GM19351 (cell line): ENCODE data around the gene LRRC49.

Experiments
- ATAC-seq: cut with Tn5 transposase; IDR thresholded peaks from one replicate; pipeline ENCODE4 v1.9.1; 2021; ENCODE audit warnings: mild to moderate bottlenecking, moderate library complexity; ENCODE audit not compliant: unreplicated experiment

LRRC49 gene

DNA sequence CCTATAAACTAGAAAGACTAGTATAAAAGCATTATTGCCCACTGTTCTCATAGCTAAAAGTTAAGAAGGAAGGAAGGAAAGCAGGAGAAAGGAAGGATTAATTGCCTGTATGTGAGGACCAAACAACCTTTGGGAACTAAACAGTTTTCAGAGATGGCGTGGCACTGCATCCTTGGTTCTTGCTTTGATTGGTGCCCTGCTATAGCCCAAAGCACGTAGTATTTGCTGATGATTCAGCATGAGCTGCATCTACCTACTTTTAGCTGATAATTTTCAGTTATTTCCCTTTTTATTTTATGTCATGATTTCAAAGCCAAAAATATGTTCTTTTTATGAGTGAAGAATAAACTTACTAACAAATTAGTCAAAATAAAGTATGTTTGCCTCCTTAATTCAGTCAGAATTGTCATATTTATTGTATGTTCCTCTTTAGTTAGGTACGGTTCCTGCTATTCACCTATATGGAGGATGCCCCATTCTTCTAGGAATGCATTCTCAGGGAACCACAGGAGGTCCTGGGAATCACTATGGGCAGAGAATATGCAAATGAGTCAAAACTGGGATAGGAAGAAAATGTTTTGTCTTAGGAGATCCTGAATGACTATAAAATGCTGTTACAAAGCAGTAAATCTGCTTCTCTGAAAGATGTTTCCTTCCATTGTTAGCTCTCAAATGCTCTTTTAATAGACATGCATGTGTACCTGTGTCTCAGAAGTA lies 157.2 kb downstream of the LRRC49 start:
- no peak for ATAC-seq

DNA sequence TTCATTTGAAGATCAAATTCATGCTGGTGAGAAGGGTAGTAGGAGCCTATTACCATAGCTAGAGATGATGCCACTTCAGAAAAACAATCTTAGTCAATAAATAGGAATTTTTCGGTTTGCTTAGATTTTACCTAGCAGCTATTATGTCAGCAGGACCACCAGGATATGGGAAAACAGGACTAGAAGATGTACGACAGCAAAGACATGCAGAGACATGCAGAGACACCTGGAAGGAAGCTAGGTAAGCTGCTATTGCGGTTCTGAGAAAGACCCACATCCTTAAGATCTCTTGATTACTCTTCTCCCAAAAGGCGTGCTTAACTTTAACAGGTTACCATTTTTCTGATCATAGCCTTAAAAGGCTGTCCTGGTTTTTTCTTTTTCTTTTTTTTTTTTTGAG lies 157.8 kb downstream of the LRRC49 start:
- ATAC-seq: no peak

DNA sequence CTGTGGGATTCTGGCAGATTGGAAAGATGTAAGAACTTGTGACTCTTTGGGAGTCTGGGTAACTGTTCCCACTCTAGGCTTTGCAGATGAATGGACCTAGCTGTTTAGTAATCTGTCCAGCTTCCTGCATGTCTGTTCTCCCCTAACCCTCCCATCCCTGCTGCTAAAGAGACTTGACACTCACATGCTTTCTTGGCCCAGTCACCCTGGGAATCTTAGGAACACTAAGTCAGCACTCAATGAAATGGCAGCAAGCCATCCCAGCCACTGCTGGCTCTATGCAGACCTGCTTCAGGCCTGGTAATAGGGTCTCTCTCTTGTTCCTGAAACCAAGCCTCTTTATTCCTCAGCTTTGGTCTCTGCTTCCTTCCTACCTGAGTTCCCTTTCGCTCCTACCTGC lies 158.9 kb downstream of the LRRC49 start:
- ATAC-seq: no peak

DNA sequence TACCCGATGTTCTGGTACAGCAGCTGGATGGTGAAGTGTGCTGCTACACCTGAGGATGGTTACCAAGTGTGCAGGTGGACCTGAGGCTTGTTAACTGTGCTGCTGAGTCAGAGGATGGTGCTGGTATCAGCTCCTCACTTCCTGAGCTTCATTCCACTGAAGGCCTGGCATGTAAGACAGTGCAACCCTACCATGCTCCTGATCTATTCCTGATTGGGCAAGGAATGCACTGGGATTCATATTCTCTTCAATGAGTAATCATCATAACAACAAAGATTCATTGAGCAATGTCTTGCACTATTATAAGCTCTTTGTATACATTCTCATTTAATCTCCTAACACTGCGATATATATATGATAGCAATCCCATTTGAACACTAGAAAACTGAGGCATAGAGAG lies 159.7 kb downstream of the LRRC49 start:
- no peak for ATAC-seq

DNA sequence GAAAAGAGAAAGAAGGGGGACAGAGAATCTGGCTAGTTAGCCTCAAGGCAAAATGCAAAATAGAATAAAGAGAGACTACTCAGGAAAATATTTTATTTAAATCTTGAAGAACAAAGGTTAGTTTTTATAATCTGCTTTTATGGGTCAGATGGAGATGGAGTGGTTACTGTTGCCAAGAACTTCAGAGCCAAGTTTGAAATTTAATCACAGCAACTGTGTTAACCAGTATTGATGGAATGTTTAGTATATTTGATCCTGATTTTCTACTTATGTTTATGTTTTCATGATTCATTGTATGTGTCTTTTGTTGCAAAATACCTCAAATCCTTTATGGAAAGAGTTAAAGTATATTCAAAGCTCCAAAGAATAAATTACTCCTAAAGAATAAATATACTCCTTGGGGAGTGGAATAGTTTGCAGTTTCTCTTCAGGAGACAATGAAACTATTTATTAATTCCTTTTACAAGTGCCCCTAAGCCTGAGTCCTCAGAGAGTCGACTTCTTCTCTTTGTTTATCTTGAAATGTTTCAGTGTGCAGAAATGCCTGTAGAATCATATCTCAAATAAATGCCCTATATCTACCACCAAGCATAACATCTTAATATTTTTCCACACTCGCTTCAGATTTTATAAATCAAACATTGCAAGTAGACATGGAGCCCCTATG lies 161.8 kb downstream of the LRRC49 start:
- no peak for ATAC-seq

GRCh38 chr15:71055461-71055860 lies 162.8 kb downstream of the LRRC49 start:
- ATAC-seq: no peak

DNA sequence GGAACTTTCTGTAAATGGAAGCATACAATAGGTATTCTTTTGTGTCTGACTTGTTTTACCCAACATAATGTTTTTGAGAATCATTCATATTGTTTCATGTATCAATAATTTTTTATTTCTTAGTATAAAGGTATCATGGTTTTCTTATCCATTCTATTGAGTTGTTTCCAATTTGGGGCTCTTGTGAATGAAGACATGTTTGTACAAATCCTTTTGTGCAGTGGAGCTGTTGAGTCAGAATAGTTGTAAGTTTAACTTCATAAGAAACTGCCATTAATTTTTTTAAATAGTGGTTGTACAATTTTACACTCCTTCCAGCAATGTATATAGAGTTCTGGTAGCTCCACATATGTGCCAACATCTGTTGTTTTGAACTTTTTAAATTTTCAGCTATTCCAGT lies 163.5 kb downstream of the LRRC49 start:
- ATAC-seq: no peak

DNA sequence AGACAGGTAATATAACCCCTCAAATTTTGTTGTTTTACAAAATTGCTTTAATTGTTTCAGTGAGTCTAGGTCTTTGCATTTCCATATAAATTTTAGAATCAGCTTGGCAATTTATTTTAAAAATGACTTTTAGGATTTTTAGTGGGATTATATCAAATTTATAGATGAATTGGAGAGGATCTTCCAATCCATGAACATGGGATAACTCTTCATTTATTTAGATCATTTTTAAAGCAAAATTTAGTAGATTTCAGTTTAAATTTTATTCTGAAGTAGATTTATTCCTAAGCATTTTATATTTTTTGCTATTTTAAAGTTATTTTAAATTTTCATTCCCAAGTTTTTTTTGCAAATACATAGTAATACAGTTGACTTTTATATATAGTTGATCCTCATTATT lies 164.5 kb downstream of the LRRC49 start:
- ATAC-seq: no peak

- ATAC-seq: no peak
Measured at GRCh38 chr15:71057581-71057980, 165.0 kb downstream of the LRRC49 start.

- ATAC-seq: no peak
Measured at GRCh38 chr15:71060983-71061382, 168.4 kb downstream of the LRRC49 start.

DNA sequence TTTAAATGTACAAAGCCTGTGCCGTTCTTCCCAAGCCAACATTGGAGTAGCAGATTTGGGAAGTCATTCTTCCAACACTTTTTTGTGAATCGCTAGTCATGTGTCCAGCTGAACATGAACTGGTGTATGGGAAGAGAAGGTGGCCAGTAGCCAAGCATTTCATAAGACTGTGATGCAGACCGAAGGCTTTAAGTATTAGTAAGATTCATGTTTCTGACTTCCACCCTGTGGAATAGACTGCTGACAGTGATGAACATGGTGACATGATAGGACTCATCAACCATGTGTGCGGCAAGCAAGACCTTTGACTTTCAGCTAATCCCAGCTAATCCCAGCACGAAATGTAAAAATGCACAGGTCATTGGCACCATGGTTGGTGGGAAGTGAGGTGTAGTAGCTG lies 174.4 kb downstream of the LRRC49 start:
- ATAC-seq: no peak

GRCh38 chr15:71069693-71070092 lies 177.1 kb downstream of the LRRC49 start:
- ATAC-seq: no peak

GRCh38 chr15:71071529-71071928 lies 178.9 kb downstream of the LRRC49 start:
- no peak for ATAC-seq

- ATAC-seq: no peak
Measured at GRCh38 chr15:71072423-71072822, 179.8 kb downstream of the LRRC49 start.

DNA sequence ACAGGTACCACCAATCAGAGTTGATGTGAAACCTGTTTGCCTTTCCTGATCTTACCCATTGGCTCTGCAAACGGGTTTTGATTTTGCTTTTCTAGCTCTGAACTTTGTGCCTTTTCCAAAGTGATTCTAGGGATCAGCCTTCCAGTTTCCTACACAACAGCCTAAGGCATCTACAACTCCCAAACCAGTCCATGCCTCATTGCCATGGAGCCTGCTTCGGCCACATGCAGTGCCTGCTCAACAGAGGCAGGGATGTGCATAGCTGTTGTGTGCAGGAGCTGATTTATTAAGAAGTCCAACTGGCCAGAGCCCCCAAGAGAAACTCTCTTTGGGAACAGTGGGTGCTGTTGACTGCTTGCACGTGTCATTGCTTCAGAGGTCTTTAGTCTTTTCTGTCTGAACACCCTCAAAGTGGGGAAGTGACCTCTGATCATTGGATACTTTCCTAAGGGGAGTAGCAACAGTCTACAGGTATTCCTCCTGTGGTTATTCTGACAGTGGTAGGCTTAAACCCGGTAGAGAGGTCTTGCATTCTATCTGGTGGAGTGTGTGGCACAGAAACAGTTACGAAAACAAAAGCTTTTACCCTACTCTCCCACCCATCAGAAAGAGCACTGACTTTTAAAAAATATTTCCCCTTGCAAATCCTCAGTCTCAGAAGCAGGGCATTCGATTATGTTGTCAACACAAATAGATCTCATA lies 186.0 kb downstream of the LRRC49 start:
- ATAC-seq: no peak

GRCh38 chr15:71079208-71080044 lies 186.8 kb downstream of the LRRC49 start:
- no peak for ATAC-seq

DNA sequence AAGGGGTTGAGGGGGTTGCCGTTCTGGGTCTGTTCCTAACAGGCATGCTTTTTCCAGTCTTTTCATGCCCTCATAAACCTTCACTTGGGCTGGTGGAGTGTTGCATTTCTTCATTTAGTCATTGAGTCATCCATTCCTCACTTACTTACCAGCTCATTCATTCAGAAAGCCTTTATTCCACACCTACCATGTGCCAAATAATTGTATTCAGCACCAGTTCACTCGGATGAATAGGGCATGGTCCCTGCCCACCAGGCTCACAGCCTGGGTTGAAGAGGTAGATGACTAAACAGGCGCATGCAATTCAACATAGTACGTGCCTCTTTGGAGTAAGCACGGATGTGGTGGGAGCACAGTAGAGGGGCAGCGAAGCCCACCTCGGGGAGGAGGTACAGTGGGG lies 187.5 kb downstream of the LRRC49 start:
- ATAC-seq: no peak

DNA sequence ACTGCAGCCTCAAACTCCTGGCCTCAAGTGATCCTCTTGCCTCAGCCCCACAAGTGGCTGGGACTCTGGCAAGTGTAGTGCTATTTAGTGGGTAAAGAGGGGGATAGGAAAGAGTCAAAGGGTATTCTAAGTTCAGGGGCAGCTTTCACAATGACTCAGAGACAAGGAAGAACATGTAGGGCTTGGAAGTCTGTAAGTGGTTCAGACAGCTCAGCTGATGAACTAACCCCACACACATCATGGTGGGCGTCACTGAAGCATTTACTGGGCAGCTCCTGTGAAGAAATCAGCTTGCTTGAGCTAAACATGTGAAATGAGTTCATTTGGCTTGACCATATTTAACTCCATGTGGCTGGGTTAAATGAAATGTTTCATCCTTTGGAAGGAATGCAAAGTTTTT lies 188.1 kb downstream of the LRRC49 start:
- ATAC-seq: no peak

- no peak for ATAC-seq
Measured at GRCh38 chr15:71082803-71083202, 190.2 kb downstream of the LRRC49 start.

- no peak for ATAC-seq
Measured at GRCh38 chr15:71083349-71083748, 190.7 kb downstream of the LRRC49 start.

DNA sequence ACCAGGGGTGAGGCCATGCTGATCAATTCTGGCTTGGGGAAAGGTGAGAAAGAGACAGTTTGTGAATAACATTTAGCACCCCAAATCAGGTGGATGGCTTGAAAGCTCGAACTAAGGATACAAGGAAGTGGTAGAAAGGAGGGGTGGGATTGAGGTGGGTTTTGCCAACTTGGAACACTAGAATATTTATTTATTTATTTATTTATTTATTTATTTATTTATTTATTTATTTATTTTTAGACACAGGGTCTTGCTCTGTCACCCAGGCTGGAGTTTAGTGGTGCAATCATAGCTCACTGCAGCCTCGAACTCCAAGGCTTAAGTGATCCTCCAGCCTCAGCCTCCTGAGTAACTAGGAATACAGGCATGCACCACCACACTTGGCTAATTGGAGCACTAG lies 191.6 kb downstream of the LRRC49 start:
- ATAC-seq: no peak
